ENCODE measurements around the gene APPL1.

GRCh38 chr3:57292897-57293526, 65.5 kb downstream of the APPL1 start:
- TF ChIP-seq NR3C1 (CRISPR knock-in tag; IDR thresholded peaks at IDR 0.05) = no peak
- no peak for TF ChIP-seq MED1 (CRISPR knock-in tag; IDR thresholded peaks at IDR 0.05; ENCODE audit: borderline replicate concordance)
- no peak for TF ChIP-seq ZNF143 (CRISPR knock-in tag; IDR thresholded peaks at IDR 0.05)
- no peak for TF ChIP-seq TGIF2 (CRISPR knock-in tag; IDR thresholded peaks at IDR 0.05)
- no peak for TF ChIP-seq KLF16 (IDR thresholded peaks at IDR 0.05)
- TF ChIP-seq CHD4 (IDR thresholded peaks at IDR 0.05; ENCODE audit: insufficient read depth, insufficient replicate concordance, low read depth, low read length, poor library complexity, severe bottlenecking) = no peak
- no peak for TF ChIP-seq U2AF2 (optimal IDR thresholded peaks at IDR 0.05; ENCODE audit: low read depth, low read length)
- no peak for TF ChIP-seq SIRT6 (IDR thresholded peaks at IDR 0.05; ENCODE audit: low read depth, low read length)
- no peak for TF ChIP-seq NBN (IDR thresholded peaks at IDR 0.05; ENCODE audit: low read depth)
- TF ChIP-seq CTCF (IDR thresholded peaks at IDR 0.05 in 2 of 3, conservative IDR thresholded peaks at IDR 0.05 in 1 of 3; ENCODE audit: insufficient read depth in 2 of 3, low read depth in 1 of 3, low read length in 3 of 3) = no peak
- TF ChIP-seq SMAD1 (IDR thresholded peaks at IDR 0.05; ENCODE audit: low read depth, low read length, partially characterized antibody) = no peak
- TF ChIP-seq POLR2A (conservative IDR thresholded peaks at IDR 0.05) = no peak

All from K562 (cell line).